ENCODE results near the gene PPM1E.

Gene PPM1E

GRCh38 chr17:58970609-58971450 is 215.2 kb downstream of the PPM1E start:
- no peaks in the 10 kb centered on the region for H3K79me2 ChIP-seq (ENCODE audit: insufficient read depth, low read length)
- no peaks in the 10 kb centered on the region for H3K27me3 ChIP-seq (ENCODE audit: insufficient read depth, low read length, poor library complexity, severe bottlenecking)
- no peak overlapping the region for H2AFZ ChIP-seq (ENCODE audit: low read length)
- peaks cover 16% of the 10 kb centered on the region for H3K4me1 ChIP-seq (ENCODE audit: insufficient read depth, low read length, poor library complexity, severe bottlenecking)
- no peaks in the 10 kb centered on the region for H3K9me3 ChIP-seq (ENCODE audit: insufficient read depth, low read depth, low read length)
- H3K4me3 ChIP-seq (ENCODE audit: low read length, poor library complexity, severe bottlenecking), result no peak overlapping the region
- H3K4me2 ChIP-seq (ENCODE audit: low read depth, low read length, poor library complexity, severe bottlenecking), result no peak overlapping the region
- TF ChIP-seq EZH2phosphoT487 (IDR thresholded peaks at IDR 0.05; ENCODE audit: borderline replicate concordance) (no peak), CTCF (conservative IDR thresholded peaks at IDR 0.05; ENCODE audit: low read length) (no peak)
- no peak overlapping the region for H3K9ac ChIP-seq (ENCODE audit: low read depth, low read length, poor library complexity, severe bottlenecking)
- H3K9me2 ChIP-seq (replicated peaks; ENCODE audit: low read depth, low read length), result no peaks in the 10 kb centered on the region
- no peaks in the 10 kb centered on the region for H3F3A ChIP-seq (ENCODE audit: low read depth)
- no peaks in the 10 kb centered on the region for H3K36me3 ChIP-seq (ENCODE audit: insufficient read depth, low read length)
- no peaks in the 10 kb centered on the region for H4K20me1 ChIP-seq (ENCODE audit: insufficient read depth, low read length, poor library complexity, severe bottlenecking)

GRCh38 chr17:58974354-58974753 is 218.7 kb downstream of the PPM1E start:
- no peaks in the 10 kb centered on the region for H3K9me3 ChIP-seq (ENCODE audit: insufficient read depth, low read depth, low read length)
- H3K27me3 ChIP-seq (ENCODE audit: insufficient read depth, low read length, poor library complexity, severe bottlenecking), result no peaks in the 10 kb centered on the region
- no peak overlapping the region for H2AFZ ChIP-seq (ENCODE audit: low read length)
- H3K4me2 ChIP-seq (ENCODE audit: low read depth, low read length, poor library complexity, severe bottlenecking), result no peak overlapping the region
- H3K9me2 ChIP-seq (replicated peaks; ENCODE audit: low read depth, low read length), result no peaks in the 10 kb centered on the region
- no peak overlapping the region for H3K4me3 ChIP-seq (ENCODE audit: low read length, poor library complexity, severe bottlenecking)
- H4K20me1 ChIP-seq (ENCODE audit: insufficient read depth, low read length, poor library complexity, severe bottlenecking), result no peaks in the 10 kb centered on the region
- no peak for TF ChIP-seq CTCF (conservative IDR thresholded peaks at IDR 0.05; ENCODE audit: low read length)
- no peak for TF ChIP-seq EZH2phosphoT487 (IDR thresholded peaks at IDR 0.05; ENCODE audit: borderline replicate concordance)
- no peaks in the 10 kb centered on the region for H3F3A ChIP-seq (ENCODE audit: low read depth)
- H3K79me2 ChIP-seq (ENCODE audit: insufficient read depth, low read length), result no peaks in the 10 kb centered on the region
- H3K36me3 ChIP-seq (ENCODE audit: insufficient read depth, low read length), result no peaks in the 10 kb centered on the region
- H3K9ac ChIP-seq (ENCODE audit: low read depth, low read length, poor library complexity, severe bottlenecking), result no peak overlapping the region
- H3K4me1 ChIP-seq (ENCODE audit: insufficient read depth, low read length, poor library complexity, severe bottlenecking), result peaks cover 15% of the 10 kb centered on the region

- no peak overlapping the region for H3K9ac ChIP-seq (ENCODE audit: low read depth, low read length, poor library complexity, severe bottlenecking)
- H3K4me1 ChIP-seq (ENCODE audit: insufficient read depth, low read length, poor library complexity, severe bottlenecking), result peaks cover 13% of the 10 kb centered on the region
- H3K9me3 ChIP-seq (ENCODE audit: insufficient read depth, low read depth, low read length), result no peaks in the 10 kb centered on the region
- TF ChIP-seq EZH2phosphoT487 (IDR thresholded peaks at IDR 0.05; ENCODE audit: borderline replicate concordance) (no peak), CTCF (conservative IDR thresholded peaks at IDR 0.05; ENCODE audit: low read length) (no peak)
- peak overlapping the region; percentile 45 for H3K4me3 ChIP-seq (ENCODE audit: low read length, poor library complexity, severe bottlenecking)
- H3K4me2 ChIP-seq (ENCODE audit: low read depth, low read length, poor library complexity, severe bottlenecking), result peak overlapping the region; percentile 71
- no peak overlapping the region; the same call in 1 of the 2 replicates for H2AFZ ChIP-seq (ENCODE audit: low read length)
- H3K79me2 ChIP-seq (ENCODE audit: insufficient read depth, low read length), result no peaks in the 10 kb centered on the region
- no peaks in the 10 kb centered on the region for H4K20me1 ChIP-seq (ENCODE audit: insufficient read depth, low read length, poor library complexity, severe bottlenecking)
- H3K27me3 ChIP-seq (ENCODE audit: insufficient read depth, low read length, poor library complexity, severe bottlenecking), result no peaks in the 10 kb centered on the region
- no peaks in the 10 kb centered on the region for H3F3A ChIP-seq (ENCODE audit: low read depth)
- no peaks in the 10 kb centered on the region for H3K36me3 ChIP-seq (ENCODE audit: insufficient read depth, low read length)
- H3K9me2 ChIP-seq (replicated peaks; ENCODE audit: low read depth, low read length), result no peaks in the 10 kb centered on the region
These were observed 220.9 kb downstream of the PPM1E start for GRCh38 chr17:58976541-58976940.

Data from Loucy (cell line).